Brain microvascular endothelial cell (primary cell): ENCODE data around the gene SUCO.

Experiments
- DNase-seq: peaks from one replicate; pipeline ENCODE4 v3.0.0-alpha.2; 2020
- H3K27ac ChIP-seq: fragments of 250-450 bp; sonication (Bioruptor Pico); 2 replicates; pipeline ENCODE4 v1.5.1; 2020; ENCODE audit warnings: mild to moderate bottlenecking, moderate library complexity
- H3K27me3 ChIP-seq: fragments of 250-450 bp; sonication (Bioruptor Pico); replicated peaks from 2 replicates; pipeline ENCODE4 v1.5.1; 2020; ENCODE audit warnings: mild to moderate bottlenecking
- H3K36me3 ChIP-seq: fragments of 250-450 bp; sonication (Bioruptor Pico); replicated peaks from 2 replicates; pipeline ENCODE4 v1.5.1; 2020; ENCODE audit warnings: mild to moderate bottlenecking
- H3K4me3 ChIP-seq: 2 replicates; pipeline ENCODE4 v1.5.1; 2011; ENCODE audit warnings: low read depth, mild to moderate bottlenecking, control low read depth, low read length, moderate library complexity
- in situ Hi-C: cut with HindIII; loops from 2 replicates; pipeline ENCODE4 v1.10.0; 2017; ENCODE audit warnings: low sequenced_read_pairs, low pct_ligation_motif_present
- TF ChIP-seq, protein P1 (sequence below): IDR thresholded peaks from 2 replicates; pipeline ENCODE4 v1.5.1; 2011; ENCODE audit warnings: low read depth, mild to moderate bottlenecking, moderate library complexity, low read length, control low read depth, inconsistent platforms; ENCODE audit errors: missing control alignments

Gene SUCO

DNA sequence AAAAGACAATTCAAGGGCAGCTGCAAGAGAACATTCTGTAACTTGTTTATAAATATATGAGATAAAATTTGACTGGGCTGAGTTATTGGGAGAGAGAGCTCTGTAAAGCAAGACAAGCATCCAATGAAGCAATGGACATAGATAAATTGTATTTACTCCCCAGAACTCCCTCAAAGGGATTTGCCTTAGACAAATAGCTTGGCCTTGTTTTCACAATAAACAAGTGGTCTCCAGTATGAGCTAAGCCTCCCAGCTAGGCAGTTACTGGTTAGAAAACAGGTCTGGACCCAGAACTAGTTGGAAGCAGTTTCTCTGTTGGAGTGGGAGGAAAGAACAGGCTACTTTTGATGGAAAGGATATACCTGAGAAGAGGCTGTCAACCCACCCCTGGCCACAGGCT is 25.2 kb upstream of the SUCO start:
- in situ Hi-C loops = no loop called here
- TF ChIP-seq, protein P1, sequence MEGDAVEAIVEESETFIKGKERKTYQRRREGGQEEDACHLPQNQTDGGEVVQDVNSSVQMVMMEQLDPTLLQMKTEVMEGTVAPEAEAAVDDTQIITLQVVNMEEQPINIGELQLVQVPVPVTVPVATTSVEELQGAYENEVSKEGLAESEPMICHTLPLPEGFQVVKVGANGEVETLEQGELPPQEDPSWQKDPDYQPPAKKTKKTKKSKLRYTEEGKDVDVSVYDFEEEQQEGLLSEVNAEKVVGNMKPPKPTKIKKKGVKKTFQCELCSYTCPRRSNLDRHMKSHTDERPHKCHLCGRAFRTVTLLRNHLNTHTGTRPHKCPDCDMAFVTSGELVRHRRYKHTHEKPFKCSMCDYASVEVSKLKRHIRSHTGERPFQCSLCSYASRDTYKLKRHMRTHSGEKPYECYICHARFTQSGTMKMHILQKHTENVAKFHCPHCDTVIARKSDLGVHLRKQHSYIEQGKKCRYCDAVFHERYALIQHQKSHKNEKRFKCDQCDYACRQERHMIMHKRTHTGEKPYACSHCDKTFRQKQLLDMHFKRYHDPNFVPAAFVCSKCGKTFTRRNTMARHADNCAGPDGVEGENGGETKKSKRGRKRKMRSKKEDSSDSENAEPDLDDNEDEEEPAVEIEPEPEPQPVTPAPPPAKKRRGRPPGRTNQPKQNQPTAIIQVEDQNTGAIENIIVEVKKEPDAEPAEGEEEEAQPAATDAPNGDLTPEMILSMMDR = no peak
- no peak for DNase-seq
- Histone ChIP-seq H3K27me3 (peaks cover under 1% of the 10 kb centered on the region), H3K36me3 (no peaks in the 10 kb centered on the region), H3K4me3 (no peak overlapping the region), H3K27ac (no peak overlapping the region)

- TF ChIP-seq, protein P1 = no peak
- in situ Hi-C loops = no loop called here
- H3K27me3 ChIP-seq = no peaks in the 10 kb centered on the region
- no peak overlapping the region for H3K27ac ChIP-seq
- no peaks in the 10 kb centered on the region for H3K36me3 ChIP-seq
- no peak overlapping the region for H3K4me3 ChIP-seq
- DNase-seq = no peak
These were observed 22.5 kb upstream of the SUCO start for GRCh38 chr1:172510479-172510878.

DNA sequence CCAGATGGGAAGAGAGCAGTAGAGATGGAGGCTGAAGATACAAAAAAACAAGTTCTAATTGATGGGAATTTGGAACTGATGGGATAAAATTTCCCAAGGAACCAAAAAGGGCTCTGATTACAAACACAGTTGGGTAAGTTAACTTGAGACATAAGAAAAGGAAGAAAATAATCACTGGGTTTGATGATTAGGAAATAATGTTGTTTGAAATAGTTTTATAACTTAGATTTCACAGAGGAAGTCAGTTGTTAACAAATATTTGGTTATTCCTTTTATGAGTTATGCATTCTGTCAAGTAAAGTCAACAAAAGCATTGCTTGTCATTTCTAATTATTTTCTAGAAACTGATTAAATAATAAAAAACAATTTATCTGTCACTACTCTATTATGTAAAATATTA is 20.4 kb upstream of the SUCO start:
- no peak overlapping the region for H3K4me3 ChIP-seq
- no peak for DNase-seq
- H3K27me3 ChIP-seq = no peaks in the 10 kb centered on the region
- H3K36me3 ChIP-seq = no peaks in the 10 kb centered on the region
- H3K27ac ChIP-seq = no peak overlapping the region
- TF ChIP-seq, protein P1 = no peak
- in situ Hi-C loops = no loop called here

DNA sequence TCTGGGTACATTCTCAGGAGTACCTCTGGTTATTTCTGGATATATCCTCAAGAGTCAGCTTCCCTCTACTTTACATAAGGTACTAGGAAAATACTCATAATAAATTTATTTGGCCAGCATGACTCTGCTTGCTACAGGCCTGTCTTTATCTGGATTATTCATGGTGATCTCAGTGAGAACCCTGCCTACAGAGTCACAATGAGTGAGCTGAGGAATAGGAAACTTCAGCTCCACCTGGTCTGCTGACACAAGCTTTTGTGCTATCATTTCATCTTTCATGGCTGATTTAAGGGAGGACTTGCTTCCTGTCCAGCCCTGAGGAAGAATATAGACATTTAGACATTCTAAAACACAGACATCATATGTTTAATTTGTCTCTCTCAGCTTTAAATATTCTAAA is 19.5 kb upstream of the SUCO start:
- DNase-seq = peak; percentile 14
- Histone ChIP-seq H3K27ac (no peak overlapping the region), H3K36me3 (no peaks in the 10 kb centered on the region), H3K4me3 (no peak overlapping the region), H3K27me3 (no peaks in the 10 kb centered on the region)
- TF ChIP-seq, protein P1 = no peak
- in situ Hi-C loops = no loop called here

DNA sequence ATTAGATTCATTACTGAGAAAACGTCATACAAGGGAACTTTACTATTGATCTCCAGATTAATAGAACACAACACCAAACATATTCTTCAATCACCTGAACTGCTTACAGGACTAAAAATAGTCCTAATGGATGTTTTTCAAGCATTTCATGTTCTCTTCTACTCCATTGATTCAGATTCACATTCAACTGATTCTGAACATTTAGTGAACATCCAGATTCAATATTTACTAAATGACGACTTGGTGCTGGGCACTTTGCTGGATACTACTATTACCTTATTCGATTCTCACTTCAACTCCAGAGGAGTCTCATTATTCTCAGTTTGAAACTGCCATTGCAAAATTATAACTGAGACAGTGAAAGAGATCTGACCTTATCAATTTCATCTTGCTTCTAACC is 18.8 kb upstream of the SUCO start:
- in situ Hi-C loops = no loop called here
- Histone ChIP-seq H3K27ac (no peak overlapping the region), H3K27me3 (no peaks in the 10 kb centered on the region), H3K36me3 (no peaks in the 10 kb centered on the region), H3K4me3 (no peak overlapping the region)
- TF ChIP-seq, protein P1 = no peak
- no peak for DNase-seq

DNA sequence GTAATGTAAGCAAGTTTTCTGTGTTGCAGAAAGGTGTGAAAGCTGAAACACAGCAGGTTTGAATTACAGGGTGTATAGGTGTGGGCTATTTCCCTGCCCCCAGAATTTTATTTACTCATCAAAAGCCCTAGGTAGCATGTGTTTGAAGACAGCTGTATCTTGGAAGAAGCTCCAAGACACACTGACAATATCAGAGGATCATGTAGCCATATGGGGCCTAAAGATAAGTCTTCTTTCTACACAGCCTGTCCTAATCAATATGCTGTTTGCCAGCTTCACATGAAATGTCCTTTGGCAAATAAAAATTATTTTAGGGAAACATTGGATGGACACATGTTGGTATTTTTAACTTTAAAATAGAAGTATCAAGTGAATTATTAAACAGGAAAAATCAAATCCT is 17.5 kb upstream of the SUCO start:
- TF ChIP-seq, protein P1 = no peak
- no peaks in the 10 kb centered on the region for H3K27me3 ChIP-seq
- DNase-seq = no peak
- no peak overlapping the region for H3K27ac ChIP-seq
- no peaks in the 10 kb centered on the region for H3K36me3 ChIP-seq
- no peak overlapping the region for H3K4me3 ChIP-seq
- in situ Hi-C loops = no loop called here
